ENCODE data around the gene SPATC1L.

- no peak for TF ChIP-seq JUN (IDR thresholded peaks at IDR 0.05; ENCODE audit: borderline replicate concordance, insufficient read depth, insufficient read length, low read depth)
- no peak for TF ChIP-seq CTCF (IDR thresholded peaks at IDR 0.05; ENCODE audit: extremely low read depth in 1 of 2, insufficient read depth in 1 of 2, low read depth in 1 of 2, low read length in 2 of 2)
- no peak for TF ChIP-seq POLR2A (IDR thresholded peaks at IDR 0.05; ENCODE audit: low read depth, low read length)
- no peak for TF ChIP-seq MYC (IDR thresholded peaks at IDR 0.05; ENCODE audit: low read depth, low read length)
- no peak for TF ChIP-seq EZH2 (IDR thresholded peaks at IDR 0.05; ENCODE audit: borderline replicate concordance, low read depth, low read length, severe bottlenecking)
- TF ChIP-seq FOS (IDR thresholded peaks at IDR 0.05; ENCODE audit: borderline replicate concordance, insufficient read depth, low read length) = no peak
- TF ChIP-seq POLR2AphosphoS5 (IDR thresholded peaks at IDR 0.05; ENCODE audit: insufficient read depth, low read depth, low read length) = no peak
- no peak for TF ChIP-seq MAX (IDR thresholded peaks at IDR 0.05; ENCODE audit: insufficient read depth, insufficient read length)
- no peak for TF ChIP-seq GATA2 (IDR thresholded peaks at IDR 0.05; ENCODE audit: insufficient read depth, insufficient read length, low read depth, low read length)
Observed at GRCh38 chr21:46180079-46180722, 4.1 kb downstream of the SPATC1L start.
